ENCODE data around the gene RABEP2. TPM values are rescaled to one million over a fixed set of nuclear protein-coding genes. Genes with fewer than 3 reads are reported as not detected.

The RABEP2 gene
- polyA plus RNA-seq, 2 of the 4 experiments (the other 2 are of a cell fraction), result 6.0 to 13.7 TPM

- ChIA-PET POLR2A (interaction anchor here (0.9 to 1.7 kb wide), 5 partner anchors 23 to 128 kb away, joined by 3 to 13 read pairs (median 5); partner anchors contain the start of genes ATXN2L, RABEP2, SH2B1 and TUFM), CTCF (interaction anchor here (0.8 to 10.5 kb wide), 3 partner anchors 23 to 115 kb away, joined by 3 to 190 read pairs (median 3); partner anchors contain the start of gene ATP2A1)
- H3K4me1 ChIP-seq, result peaks cover 14% of the 10 kb centered on the region
- peak within 1 kb of the TSS; percentile 97 for H3K4me2 ChIP-seq
- H3K27ac ChIP-seq, result peak within 1 kb of the TSS; percentile 89 to 97
- 2% methylated on average over 47 of the region's 79 CpGs for WGBS (ENCODE audit: missing lambda C conversion rate)
- no peaks in the 10 kb centered on the region for H3K9me3 ChIP-seq
- peak; percentile 93 to 97 for ATAC-seq
- FAIRE-seq, result peak; percentile 54
- peak within 1 kb of the TSS; percentile 91 for H3K4me3 ChIP-seq
- TF ChIP-seq PBX3 (IDR thresholded peaks at IDR 0.05) (peak; percentile 99), RNF2 (IDR thresholded peaks at IDR 0.05; ENCODE audit: borderline replicate concordance, low read depth) (no peak), MAX (IDR thresholded peaks at IDR 0.05) (peak; percentile 77), CHD2 (IDR thresholded peaks at IDR 0.05; ENCODE audit: low read length, partially characterized antibody) (peak; percentile 54), MAFK (IDR thresholded peaks at IDR 0.05; ENCODE audit: partially characterized antibody) (peak; percentile 46), KDM1A (IDR thresholded peaks at IDR 0.05; ENCODE audit: low read depth) (no peak), USF2 (IDR thresholded peaks at IDR 0.05) (peak; percentile 35; the same call in 1 of the 2 replicates), JUN (IDR thresholded peaks at IDR 0.05) (peak in 1 of 2 experiments; percentile 80; a peak in 2 of 5 replicates), PHF8 (IDR thresholded peaks at IDR 0.05; ENCODE audit: borderline replicate concordance, low read depth) (peak; percentile 59; the same call in 1 of the 2 replicates), BCL3 (IDR thresholded peaks at IDR 0.05) (0 out of 3 replicates have a peak, but pooled peaks have one; percentile 41), BHLHE40 (IDR thresholded peaks at IDR 0.05; ENCODE audit: low read depth, low read length) (no peak), POLR2A (IDR thresholded peaks at IDR 0.05; ENCODE audit: low read length) (peak; percentile 81)
- TF ChIP-seq, protein P1, sequence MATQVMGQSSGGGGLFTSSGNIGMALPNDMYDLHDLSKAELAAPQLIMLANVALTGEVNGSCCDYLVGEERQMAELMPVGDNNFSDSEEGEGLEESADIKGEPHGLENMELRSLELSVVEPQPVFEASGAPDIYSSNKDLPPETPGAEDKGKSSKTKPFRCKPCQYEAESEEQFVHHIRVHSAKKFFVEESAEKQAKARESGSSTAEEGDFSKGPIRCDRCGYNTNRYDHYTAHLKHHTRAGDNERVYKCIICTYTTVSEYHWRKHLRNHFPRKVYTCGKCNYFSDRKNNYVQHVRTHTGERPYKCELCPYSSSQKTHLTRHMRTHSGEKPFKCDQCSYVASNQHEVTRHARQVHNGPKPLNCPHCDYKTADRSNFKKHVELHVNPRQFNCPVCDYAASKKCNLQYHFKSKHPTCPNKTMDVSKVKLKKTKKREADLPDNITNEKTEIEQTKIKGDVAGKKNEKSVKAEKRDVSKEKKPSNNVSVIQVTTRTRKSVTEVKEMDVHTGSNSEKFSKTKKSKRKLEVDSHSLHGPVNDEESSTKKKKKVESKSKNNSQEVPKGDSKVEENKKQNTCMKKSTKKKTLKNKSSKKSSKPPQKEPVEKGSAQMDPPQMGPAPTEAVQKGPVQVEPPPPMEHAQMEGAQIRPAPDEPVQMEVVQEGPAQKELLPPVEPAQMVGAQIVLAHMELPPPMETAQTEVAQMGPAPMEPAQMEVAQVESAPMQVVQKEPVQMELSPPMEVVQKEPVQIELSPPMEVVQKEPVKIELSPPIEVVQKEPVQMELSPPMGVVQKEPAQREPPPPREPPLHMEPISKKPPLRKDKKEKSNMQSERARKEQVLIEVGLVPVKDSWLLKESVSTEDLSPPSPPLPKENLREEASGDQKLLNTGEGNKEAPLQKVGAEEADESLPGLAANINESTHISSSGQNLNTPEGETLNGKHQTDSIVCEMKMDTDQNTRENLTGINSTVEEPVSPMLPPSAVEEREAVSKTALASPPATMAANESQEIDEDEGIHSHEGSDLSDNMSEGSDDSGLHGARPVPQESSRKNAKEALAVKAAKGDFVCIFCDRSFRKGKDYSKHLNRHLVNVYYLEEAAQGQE (IDR thresholded peaks at IDR 0.05), result no peak
- TF ChIP-seq, protein P2, sequence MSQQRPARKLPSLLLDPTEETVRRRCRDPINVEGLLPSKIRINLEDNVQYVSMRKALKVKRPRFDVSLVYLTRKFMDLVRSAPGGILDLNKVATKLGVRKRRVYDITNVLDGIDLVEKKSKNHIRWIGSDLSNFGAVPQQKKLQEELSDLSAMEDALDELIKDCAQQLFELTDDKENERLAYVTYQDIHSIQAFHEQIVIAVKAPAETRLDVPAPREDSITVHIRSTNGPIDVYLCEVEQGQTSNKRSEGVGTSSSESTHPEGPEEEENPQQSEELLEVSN (IDR thresholded peaks at IDR 0.05; ENCODE audit: borderline replicate concordance, low read depth), result peak; percentile 68; the same call in 1 of the 2 replicates
- peak; percentile 98 to 100 for DNase-seq (ENCODE audit: low read depth in 1 of 2, low spot score in 1 of 2)
These were observed 25.8 kb upstream of the RABEP2 start, which contains the start of gene NFATC2IP for GRCh38 chr16:28950648-28951409. NFATC2IP (plus strand) TSS chr16:28950937; CDS start chr16:28951012, 75 bp downstream.

DNA sequence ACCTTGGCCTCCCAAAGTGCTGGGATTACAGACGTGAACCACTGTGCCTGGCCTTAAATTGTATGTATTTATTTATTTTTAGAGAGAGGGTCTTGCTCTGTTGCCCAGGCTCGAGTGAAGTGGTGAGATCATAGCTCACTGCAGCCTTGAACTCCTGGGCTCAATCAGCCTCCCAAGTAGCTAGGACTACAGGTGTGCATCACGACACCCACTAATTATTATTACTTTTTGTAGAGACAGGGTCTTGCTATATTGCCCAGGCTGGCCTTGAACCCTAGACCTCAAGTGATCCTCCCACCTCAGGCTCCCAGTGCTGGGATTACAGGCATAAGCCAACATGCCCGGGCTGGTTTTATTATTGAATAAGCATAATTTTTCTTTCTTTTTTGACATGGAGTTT is 21.6 kb upstream of the RABEP2 start:
- ChIA-PET POLR2A (interaction anchor here (1.5 kb wide), 1 partner anchor 75 kb away, joined by 3 read pairs; no protein-coding TSS in a partner anchor), CTCF (interaction anchor here (0.6 to 10.5 kb wide), 11 partner anchors 9 to 125 kb away, joined by 3 to 190 read pairs (median 4); partner anchors contain the start of genes ATP2A1, ATXN2L, CD19 and RABEP2)
- TF ChIP-seq SMC3 (IDR thresholded peaks at IDR 0.05) (no peak), KDM5A (IDR thresholded peaks at IDR 0.05) (no peak), ZC3H11A (IDR thresholded peaks at IDR 0.05) (no peak), POLR2AphosphoS2 (conservative IDR thresholded peaks at IDR 0.05; ENCODE audit: low read length) (no peak)
- 86% methylated on average over 4 of the region's 4 CpGs for WGBS (ENCODE audit: missing lambda C conversion rate)
- ATAC-seq (no peak), DNase-seq (ENCODE audit: low read depth in 1 of 2, low spot score in 1 of 2) (no peak), FAIRE-seq (no peak)
- Histone ChIP-seq H3K4me1 (peaks cover 10% of the 10 kb centered on the region; the same call in 2 of the 3 replicates), H3K9me3 (no peaks in the 10 kb centered on the region), H3K27ac (peak overlapping the region in 1 of 2 experiments; percentile 77; a peak in 1 of 6 replicates), H3K4me2 (no peak overlapping the region), H3K4me3 (no peak overlapping the region)

All from A549 (cell line).